Measurements from ENCODE around the gene PDZD4. TPM values are rescaled to one million over a fixed set of nuclear protein-coding genes. Genes with fewer than 3 reads are reported as not detected.

PDZD4 gene
- 0.39 and 0.48 TPM in 2 replicates for total RNA-seq

GRCh38 chrX:153829799-153830639 is at the start of gene PDZD4:
Gene PDZD4, minus strand, starts transcription at chrX:153830544. Its CDS starts 246 bp downstream, at chrX:153830298.

DNA sequence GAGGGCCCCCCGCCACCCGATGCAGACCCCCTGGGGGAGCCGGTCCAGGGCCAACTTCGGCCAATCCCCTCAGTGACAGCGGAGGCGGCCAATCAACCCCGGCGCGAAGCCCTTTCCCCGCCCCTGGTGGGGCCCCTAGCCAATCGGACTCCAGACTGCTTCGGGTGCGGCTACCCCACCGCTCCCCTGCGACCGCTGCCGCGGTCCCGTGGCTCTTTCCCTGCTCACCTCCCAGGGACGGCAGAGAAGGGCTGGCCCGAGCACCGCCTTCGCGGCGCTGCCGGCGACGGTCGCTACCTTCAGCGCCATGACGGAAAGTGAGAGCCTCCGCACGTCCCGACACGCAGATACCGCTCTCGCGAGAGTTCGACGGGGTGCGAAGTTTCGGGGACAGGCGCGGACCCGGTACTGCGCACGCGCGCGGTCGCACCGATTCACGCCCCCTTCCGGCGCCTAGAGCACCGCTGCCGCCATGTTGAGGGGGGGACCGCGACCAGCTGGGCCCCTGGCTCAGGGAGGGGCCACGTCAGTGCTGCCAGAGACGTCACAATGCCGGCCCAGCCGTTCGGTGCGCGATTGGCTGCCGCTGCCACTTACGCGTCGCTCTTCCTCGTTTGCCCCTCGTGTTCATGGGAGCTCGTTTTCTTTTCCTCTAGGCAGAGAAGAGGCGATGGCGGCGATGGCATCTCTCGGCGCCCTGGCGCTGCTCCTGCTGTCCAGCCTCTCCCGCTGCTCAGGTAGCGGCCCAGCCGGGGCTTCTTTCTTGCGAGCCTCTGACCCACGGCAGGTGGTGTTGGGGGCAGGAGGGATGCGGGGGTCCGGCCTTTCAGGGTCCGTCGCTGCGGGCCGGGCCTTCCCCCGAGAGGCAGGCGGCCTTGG is 36.1 kb downstream of the PDZD4 start, which contains the start of the genes IDH3G and SSR4:
Gene IDH3G (minus strand): TSS at position 358 of the 879 bp plus-strand sequence. CDS start 49 bp downstream, at position 309.
Gene SSR4 (plus strand): TSS at position 651 of the 879 bp plus-strand sequence. CDS start 20 bp downstream, at position 671.

GRCh38 chrX:153780678-153781427 is 49.5 kb downstream of the PDZD4 start, which contains the start of gene SRPK3:
Gene SRPK3, plus strand, starts transcription at chrX:153781041. Its CDS starts 46 bp downstream, at chrX:153781087.

GRCh38 chrX:153763989-153764755 is 66.2 kb downstream of the PDZD4 start, which contains the start of gene PLXNB3:
Gene PLXNB3, plus strand, starts transcription at chrX:153764249. Its CDS starts 1,287 bp downstream, at chrX:153765536.

Other genes starting within 250 kb of the PDZD4 start
- gene CCNQ, start 231.4 kb downstream of the PDZD4 start, total RNA-seq = 20.4 and 40.1 TPM in 2 replicates
- 0.32 and 0.39 TPM in 2 replicates for gene DUSP9, start 183.3 kb downstream of the PDZD4 start, total RNA-seq
- gene PNCK, start 156.7 kb downstream of the PDZD4 start, total RNA-seq = 2.0 TPM in 1 of 2 replicates, not detected in the other
- gene SLC6A8, start 142.6 kb downstream of the PDZD4 start, total RNA-seq = 9.1 and 29.3 TPM in 2 replicates
- gene BCAP31, start 106.2 kb downstream of the PDZD4 start, total RNA-seq = 76.3 and 111 TPM in 2 replicates
- gene ABCD1, start 105.7 kb downstream of the PDZD4 start, total RNA-seq = 14.0 and 14.5 TPM in 2 replicates
- gene PLXNB3, start 66.3 kb downstream of the PDZD4 start, total RNA-seq = 1.4 and 4.2 TPM in 2 replicates
- 0.13 and 0.24 TPM in 2 replicates for gene SRPK3, start 49.5 kb downstream of the PDZD4 start, total RNA-seq
- 84.3 and 112 TPM in 2 replicates for gene IDH3G, start 36.2 kb downstream of the PDZD4 start, total RNA-seq
- 302 and 438 TPM in 2 replicates for gene SSR4, start 35.9 kb downstream of the PDZD4 start, total RNA-seq
- 0.56 and 1.8 TPM in 2 replicates for gene L1CAM, start 55.6 kb upstream of the PDZD4 start, total RNA-seq
- not detected in 2 replicates for gene AVPR2, start 74.1 kb upstream of the PDZD4 start, total RNA-seq
- gene ARHGAP4, start 95.7 kb upstream of the PDZD4 start, total RNA-seq = 1.6 and 6.7 TPM in 2 replicates
- 81.6 and 104 TPM in 2 replicates for gene NAA10, start 104.5 kb upstream of the PDZD4 start, total RNA-seq
- 0.52 and 3.3 TPM in 2 replicates for gene RENBP, start 114.1 kb upstream of the PDZD4 start, total RNA-seq
- 35.6 and 45.3 TPM in 2 replicates for gene HCFC1, start 141.3 kb upstream of the PDZD4 start, total RNA-seq
- 6.5 and 6.6 TPM in 2 replicates for gene TMEM187, start 142.2 kb upstream of the PDZD4 start, total RNA-seq
- gene IRAK1, start 189.4 kb upstream of the PDZD4 start, total RNA-seq = 57.1 and 89.2 TPM in 2 replicates